NCI-H526 (cell line): ENCODE data around the gene IFIT1B.
"Not testable (repeated sequence)": the region's sequence is repeated elsewhere in the genome, so short reads cannot be mapped to it uniquely, and the experiment has no call there.

ENCODE experiments used
- DNase-seq, 2 experiments: peaks; one replicate each; lab custom pipeline; 2025; lab: John Stamatoyannopoulos, UW

IFIT1B gene

DNA sequence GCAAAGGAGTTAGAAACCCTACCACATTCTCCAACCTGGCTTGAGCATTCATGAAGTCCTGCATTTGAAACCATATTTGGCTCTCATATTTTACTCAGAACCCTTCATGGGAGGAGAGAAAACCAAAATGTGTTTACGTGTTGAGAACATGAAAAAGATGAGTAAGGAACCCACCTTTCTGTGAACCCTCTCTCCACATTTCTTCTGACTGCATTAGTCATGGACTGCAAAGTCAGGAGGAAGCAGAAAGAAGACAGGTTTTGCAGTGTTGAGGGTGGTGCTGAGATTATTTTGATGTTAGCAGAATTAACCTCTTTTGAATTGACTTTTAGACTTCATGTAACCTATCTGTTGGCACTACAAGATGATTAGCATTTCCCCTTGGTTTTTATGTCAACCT is 4.9 kb downstream of the IFIT1B start:
- no peak for DNase-seq

DNA sequence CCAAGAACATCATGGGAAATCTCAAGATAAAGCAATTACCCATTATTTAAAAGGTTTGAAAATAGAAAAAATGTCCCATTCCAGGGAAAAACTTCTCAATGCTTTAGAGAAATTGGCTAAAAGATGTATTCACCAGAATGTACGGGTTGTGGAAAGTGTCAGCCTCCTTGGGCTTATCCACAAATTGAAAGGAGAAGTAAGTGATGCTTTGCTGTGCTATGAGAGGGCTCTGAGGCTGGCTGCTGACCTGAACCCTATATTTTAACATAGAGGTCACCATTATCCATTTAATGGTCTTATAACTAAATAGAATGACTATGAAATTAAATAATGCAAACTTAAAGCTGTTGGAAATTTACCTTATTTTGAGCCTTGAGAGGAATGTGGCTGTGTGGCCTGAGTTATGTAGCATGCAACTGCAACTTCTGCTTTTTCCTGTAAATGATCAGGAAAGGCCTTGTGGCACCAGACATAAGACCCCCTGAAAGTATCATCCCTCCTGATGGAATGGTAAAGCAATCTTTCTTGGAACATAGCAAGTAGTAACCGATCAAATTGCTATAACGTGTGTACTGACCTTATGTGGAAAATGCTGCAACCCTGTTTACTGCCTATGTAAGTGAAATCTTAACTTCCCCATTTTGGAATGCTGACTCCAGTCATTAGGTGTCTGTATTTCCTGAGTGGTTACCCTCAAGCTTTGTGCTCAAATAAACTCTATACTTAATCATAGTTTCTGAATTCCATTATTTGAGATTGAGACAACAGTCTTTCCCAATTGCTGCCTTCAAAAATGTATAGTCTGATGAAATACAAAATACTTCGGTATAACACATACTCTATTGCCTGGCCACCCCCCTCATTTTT is 6.9 kb downstream of the IFIT1B start:
- no peak for DNase-seq

DNA sequence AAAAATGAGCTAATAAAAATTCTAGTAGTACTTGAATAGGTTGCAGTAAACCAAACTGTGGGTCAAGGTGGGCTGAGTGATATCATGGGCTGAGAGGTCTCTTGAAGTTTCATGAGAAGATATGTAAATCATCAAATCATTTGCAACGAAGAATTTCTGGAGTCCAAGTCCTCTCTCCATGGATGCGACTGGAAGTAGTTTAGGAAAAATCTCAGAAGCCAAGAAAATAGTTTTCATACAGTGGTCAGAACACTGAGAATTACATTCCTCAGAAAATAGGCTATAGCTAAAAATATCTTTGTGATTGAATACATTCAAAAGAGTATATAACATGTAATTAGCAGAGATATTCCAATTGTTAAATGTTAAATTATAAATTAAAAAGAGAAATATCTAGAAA is 10.9 kb downstream of the IFIT1B start:
- no peak for DNase-seq

DNA sequence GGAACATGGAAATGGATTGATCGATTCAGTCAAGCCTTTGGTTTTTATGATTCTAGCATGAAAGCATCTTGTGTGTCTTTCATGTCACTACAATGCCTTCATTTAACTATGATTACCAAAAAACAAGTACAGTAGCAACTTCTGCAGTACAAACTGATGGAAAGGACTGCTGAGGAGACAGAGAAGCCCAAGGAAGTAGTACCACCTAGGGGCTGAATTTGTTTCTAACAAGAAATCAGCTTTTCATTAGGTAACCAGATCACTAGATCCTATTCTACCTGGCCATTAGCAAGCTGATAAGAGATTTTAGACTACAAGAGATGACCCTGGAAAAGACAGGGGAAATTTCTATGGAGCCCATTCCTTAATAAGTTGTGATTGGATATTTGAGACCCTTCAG is 11.4 kb downstream of the IFIT1B start:
- DNase-seq, result peak in 1 of 2 experiments; percentile 31

DNA sequence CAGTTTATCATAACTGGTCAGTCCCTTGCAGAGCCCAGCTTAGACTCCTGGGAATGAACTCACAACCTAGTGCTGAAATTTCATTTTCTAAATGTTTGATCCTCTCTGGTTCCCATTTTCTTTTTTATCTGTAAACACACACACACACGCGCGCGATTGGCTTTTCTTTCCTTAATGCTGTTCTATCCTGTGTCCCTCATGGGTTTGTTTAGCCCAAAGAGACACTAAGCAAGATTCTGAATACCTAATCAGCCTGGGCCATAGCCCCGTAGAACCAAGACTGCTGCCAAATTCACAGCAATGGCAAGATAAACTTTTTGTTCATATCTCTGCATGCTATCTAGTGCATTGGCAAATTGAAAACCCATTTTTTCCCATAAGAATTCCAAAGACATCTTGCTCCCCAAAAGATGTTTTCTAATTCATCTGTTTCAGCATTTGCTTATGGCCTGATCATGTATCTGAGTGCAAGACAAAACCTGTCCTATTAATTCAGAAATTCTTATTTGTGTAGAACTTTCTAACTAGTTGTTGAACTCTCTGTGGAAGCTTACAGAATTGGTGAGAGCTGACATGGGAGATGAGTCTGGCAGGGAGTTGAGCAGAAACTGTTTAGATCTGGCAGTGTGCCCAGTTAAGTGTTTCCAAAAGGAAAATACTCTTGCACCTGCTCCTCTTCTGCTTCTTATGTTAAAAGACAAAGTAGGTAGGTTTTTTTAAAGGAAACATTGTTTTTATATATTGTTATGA is 12.8 kb downstream of the IFIT1B start:
- DNase-seq, result no peak

DNA sequence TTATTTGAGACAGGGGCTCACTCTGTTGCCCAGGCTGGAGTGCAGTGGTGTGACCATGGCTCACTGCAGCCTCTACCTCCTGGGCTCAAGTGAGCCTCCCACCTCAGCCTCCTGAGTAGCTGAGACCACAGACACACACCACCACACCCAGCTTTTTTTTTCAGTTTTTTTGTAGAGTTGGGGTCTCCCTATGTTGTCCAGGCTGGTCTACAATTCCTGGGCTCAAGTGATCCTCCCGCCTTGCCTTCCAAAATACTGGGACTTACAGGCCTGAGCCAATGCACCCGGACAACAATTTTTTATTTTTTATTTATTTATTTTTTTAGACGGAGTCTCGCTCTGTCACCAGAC is 13.3 kb downstream of the IFIT1B start:
- DNase-seq, result not testable (repeated sequence)

DNA sequence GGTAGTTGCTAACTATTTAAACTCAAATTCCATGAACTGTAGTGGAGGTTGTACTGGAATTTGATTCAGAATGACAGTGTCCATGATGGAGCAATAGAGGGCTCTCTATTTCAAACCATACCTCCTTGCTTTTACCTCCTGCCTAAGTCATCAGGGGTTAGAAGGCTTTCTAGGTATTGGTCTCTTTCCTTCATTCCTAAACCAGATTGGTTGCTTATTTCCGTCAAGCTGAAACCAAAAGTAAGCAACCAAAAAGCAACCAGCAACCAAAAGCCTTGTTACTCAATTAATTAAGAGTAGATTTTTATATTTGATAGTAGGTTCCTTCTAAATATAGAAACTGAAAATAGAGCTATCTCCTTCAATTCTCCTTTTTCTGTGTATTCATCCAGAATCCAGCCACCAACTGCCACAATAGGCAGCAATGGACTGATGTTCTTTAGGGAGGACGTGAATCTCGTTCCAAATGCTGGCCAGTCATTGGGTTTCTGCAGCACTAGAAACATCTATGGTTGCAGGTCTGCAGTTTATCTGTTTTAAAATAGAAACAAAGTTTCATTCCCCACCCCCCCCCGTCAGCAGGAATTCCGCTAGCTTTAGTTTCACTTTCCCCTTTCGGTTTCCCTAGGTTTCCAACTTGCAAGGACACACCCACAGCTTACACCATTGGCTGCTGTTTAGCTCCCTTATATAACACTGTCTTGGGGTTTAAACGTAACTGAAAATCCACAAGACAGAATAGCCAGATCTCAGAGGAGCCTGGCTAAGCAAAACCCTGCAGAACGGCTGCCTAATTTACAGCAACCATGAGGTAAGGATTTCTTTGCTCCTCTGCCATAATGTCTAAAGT is 14.3 kb downstream of the IFIT1B start, which contains the start of gene IFIT1:
Gene IFIT1, plus strand, starts transcription at position 717 of the 850 bp plus-strand sequence. Its CDS starts 90 bp downstream, at position 807.
- DNase-seq, result peak in 1 of 2 experiments; percentile 1

DNA sequence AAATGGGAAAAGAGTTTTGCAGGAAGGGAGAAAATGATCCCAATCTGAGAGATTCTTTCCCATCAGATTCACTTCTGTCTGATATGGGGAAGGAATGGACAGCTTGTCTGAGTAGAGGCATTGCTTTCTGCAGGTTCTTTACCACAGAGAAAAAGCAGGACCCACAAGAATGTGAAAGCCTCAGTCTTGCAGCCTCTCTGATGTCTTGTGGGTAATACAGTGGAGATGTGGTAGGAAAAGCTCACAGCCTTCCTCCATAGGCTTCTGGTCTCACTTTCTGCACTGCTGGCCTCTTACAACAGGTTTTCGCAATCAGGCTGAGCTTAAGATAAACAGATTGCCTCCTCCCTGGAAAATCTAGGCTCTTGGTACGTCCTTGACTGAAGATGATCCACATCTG is 15.1 kb downstream of the IFIT1B start:
- no peak for DNase-seq

DNA sequence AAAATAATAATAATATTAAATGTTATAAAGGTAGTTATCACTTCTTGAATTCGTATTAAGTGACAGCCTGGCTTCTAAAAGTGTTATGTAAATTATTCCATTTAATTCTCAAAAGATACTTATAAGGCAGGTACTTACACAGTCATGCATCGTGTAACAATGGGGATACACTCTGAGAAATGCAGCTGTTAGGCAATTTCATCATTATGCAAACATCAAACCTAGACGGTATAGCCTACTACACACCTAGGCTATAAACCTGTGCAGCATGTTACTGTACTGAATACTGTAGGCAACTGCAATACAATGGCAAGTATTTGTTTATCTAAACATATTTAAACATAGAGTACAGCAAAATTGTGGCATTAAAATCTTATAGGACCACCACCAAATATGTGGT is 16.0 kb downstream of the IFIT1B start:
- DNase-seq, result peak; percentile 32 to 41

DNA sequence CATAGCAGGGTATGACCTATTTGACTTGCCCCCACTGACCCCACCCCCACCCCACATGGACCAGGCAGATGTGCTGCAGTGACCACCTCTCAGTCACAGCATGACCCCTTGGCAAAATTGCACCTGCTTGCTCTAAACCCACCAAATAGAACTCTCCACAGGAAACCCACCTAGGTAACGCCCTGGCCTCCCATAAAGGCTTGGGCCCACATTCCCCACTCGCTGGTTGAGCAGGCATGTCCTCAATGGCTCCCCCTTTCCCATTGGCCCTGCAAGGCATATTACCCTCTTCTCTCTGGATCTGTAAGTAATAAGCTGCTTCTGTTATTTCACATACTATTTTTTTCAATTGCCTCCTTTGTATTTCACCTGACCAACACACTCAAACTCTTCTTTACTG is 17.3 kb downstream of the IFIT1B start:
- DNase-seq, result no peak

DNA sequence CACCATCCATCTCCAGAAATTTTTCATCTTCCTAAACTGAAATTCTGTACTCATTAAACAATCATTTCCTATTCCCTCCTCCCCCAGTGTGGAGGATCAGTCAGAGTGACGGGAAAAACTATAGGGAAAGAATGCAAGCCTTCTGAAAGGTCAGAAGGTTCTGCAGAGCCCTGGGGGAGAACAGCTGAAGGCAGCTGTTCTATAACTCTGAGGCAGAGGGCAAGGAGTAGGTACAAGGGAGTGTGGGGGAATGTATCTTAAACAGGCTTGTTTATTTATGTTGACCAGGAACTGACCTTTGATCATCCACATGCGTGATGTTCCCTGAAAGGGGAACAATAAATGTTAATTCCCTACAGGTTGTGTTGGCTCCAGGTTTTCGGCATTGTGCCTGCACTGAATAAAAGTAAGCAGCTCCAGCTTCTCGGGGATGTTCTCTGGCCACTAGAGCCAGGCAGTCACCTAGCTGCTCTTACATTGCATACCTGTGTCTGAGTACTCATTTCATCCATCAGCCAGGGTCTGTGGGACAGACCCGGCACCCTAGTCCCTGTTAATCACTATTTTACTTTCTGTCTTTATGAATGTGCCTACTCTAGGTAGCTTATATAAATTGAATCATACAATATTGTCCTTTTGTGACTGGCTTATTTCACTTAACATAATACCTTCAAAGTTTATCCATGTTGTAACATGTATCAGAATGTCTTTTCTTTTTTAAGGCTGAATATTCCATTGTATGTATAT is 20.3 kb downstream of the IFIT1B start:
- no peak for DNase-seq

DNA sequence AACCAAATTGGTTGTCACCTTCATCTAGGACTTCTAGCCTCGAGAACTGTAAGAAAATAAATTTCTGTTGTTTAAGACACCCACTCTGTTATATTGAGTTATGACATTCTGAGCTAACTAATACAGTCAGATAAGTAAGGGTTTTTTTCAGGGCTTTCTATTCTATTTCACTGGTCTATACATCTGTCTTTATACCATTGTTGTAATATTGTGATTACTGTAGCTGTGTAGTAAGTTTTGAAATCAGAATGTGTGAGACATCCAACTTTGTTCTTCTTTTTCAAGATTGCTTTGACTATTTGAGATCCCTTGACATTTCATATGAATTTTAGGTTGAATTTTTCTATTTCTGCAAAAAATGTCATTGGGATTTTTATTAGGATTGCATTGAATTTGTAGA is 22.1 kb downstream of the IFIT1B start:
- no peak for DNase-seq

DNA sequence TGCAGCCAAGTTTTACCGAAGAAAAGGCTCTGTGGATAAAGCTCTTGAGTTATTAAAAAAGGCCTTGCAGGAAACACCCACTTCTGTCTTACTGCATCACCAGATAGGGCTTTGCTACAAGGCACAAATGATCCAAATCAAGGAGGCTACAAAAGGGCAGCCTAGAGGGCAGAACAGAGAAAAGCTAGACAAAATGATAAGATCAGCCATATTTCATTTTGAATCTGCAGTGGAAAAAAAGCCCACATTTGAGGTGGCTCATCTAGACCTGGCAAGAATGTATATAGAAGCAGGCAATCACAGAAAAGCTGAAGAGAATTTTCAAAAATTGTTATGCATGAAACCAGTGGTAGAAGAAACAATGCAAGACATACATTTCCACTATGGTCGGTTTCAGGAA is 25.2 kb downstream of the IFIT1B start:
- no peak for DNase-seq

DNA sequence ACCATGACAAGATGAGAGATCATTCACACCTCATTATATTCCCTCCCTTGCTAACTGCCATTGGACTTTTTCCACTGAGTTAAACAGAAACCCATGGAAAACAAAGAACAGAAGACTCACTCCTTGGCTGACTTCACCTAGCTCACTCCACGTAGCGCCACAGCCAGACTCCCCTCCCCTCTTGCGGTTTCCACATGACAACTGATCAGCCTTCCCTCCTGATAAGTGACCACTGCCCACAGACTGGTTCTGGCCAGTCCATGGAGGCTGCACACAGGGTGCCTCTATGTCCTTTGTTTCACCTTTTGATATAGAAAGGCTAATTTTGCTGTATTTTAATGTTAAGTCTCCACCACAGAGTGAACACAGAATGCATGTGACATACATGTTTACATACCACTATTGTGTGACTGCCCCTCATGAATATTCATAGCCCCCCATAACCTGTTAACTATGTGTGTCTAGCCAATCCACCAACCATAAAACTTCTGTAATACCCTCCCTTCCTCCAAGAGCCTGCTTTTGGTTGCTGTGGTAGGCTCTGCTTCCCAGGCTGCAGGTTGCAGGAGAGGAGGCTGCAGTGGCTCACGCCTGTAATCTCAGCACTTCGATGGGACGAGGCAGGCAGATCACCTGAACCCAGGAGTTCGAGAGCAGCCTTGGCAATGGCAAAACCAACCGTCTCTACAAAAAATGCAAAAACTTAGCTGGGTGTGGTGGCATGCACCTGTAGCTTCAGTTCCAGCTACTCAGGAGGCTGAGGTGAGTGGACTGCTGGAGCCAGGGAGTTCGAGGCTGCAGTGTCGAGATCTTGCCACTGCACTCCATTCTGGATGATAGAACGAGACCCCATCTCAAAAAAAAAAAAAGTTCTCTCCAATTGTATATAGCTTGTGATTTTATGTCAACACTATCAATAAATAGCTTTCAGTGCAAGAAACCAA is 26.5 kb downstream of the IFIT1B start:
- DNase-seq, result no peak

DNA sequence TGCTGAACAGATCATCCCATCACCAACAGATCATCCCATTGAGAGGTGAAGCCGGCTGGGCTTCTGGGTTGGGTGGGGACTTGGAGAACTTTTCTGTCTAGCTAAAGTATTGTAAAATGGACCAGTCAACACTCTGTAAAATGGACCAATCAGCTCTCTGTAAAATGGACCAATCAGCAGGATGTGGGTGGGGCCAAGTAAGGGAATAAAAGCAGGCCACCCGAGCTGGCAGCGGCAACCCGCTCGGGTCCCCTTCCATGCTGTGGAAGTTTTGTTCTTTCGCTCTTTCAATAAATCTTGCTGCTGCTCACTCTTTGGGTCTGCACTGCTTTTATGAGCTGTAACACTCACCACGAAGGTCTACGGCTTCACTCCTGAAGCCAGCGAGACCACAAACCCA is 28.3 kb downstream of the IFIT1B start:
- not testable (repeated sequence) for DNase-seq

DNA sequence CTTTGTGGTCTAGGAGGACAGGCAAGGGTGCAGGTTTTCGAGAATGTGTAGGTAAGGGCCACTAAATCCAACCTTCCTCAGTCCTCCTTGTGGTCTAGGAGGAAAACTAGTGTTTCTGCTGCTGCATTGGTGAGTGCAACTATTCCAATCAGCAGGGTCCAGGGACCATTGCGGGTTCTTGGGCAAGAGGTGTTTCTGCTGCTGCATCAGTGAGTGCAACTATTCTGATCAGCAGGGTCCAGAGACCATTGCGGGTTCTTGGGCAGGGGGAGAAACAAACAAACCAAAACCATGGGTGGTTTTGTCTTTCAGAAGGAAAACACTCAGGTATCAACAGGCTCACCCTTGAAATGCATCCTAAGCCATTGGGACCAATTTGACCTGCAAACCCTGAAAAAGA is 29.9 kb downstream of the IFIT1B start:
- DNase-seq, result not testable (repeated sequence)

DNA sequence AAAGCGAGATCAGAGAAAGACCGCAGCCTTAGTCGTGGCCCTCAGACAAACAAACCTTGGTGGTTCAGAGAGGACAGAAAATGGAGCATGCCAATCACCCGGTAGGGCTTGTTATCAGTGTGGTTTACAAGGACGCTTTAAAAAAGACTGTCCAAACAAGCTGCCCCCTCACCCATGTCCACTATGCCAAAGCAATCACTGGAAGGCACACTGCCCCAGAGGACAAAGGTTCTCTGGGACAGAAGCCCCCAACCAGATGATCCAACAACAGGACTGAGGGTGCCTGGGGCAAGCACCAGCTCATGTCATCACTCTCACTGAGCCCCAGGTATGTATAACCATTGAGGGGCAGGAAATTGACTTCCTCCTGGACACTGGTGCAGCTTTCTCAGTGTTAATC is 31.4 kb downstream of the IFIT1B start:
- DNase-seq, result not testable (repeated sequence)

DNA sequence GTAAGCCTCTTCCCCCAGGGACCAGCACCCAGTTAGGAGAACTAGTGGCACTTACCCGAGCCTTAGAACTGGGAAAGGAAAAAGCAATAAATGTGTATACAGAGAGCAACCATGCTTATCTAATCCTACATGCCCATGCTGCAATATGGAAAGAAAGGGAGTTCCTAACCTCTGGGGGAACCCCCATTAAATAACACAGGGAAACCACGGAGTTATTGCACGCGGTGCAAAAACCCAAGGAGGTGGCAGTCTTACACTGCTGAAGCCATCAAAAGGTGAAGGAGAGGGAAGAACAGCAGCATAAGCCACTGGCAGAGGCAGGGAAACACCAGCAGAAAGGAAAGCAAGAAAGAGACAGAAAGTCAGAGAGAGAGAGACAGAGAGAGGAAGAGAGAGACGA is 32.7 kb downstream of the IFIT1B start:
- DNase-seq, result not testable (repeated sequence)

DNA sequence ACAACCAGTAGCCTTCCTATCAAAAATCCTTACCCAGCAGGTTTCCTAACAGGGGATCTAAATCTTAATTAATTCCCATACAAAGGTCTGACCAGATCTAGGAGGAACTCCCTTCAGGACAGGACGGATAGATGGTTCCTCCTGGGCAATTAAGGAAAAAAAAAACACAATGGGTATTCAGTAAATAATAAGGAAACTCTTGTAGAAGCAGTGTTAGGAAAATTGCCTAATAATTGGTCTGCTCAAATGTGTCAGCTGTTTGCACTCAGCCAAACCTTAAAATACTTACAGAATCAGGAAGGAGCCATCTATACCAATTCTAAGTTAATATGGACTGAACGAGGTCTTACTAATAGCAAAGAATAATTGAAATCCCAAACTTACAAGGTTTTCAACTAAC is 33.3 kb downstream of the IFIT1B start:
- DNase-seq, result not testable (repeated sequence)

DNA sequence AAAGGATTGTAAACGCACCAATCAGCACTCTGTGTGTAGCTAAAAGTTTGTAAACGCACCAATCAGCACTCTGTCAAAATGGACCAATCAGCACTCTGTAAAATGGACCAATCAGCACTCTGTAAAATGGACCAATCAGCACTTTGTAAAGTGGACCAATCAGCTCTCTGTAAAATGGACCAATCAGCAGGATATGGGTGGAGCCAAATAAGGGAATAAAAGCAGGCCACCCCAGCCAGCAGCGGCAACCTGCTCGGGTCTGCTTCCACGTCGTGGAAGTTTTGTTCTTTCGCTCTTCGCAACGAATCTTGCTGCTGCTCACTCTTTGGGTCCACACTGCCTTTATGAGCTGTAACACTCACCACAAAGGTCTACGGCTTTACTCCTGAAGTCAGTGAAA is 34.4 kb downstream of the IFIT1B start:
- not testable (repeated sequence) for DNase-seq
